ENCODE data around the gene OR52E5.

GRCh38 chr11:5929571-5930368 lies 36.8 kb downstream of the OR52E5 start:
- no peak for TF ChIP-seq CTCF (IDR thresholded peaks at IDR 0.05; ENCODE audit: insufficient read depth, low read depth, low read length)
- TF ChIP-seq EZH2 (IDR thresholded peaks at IDR 0.05; ENCODE audit: insufficient read depth, low read length), result no peak

Data from astrocyte (in vitro differentiated cells and primary cell).